ENCODE data around the gene HTT. TPM values are rescaled to one million over a fixed set of nuclear protein-coding genes. Genes with fewer than 3 reads are reported as not detected.

HTT gene
- polyA plus RNA-seq, 3 donors, result 1.8 to 27.1 (median 3.0) TPM

GRCh38 chr4:3107691-3108121 is 33.2 kb downstream of the HTT start:
- Histone ChIP-seq H3K4me2 (replicated peaks; ENCODE audit: extremely low read depth, low read length, poor library complexity, severe bottlenecking) (no peak overlapping the region), H3K79me2 (ENCODE audit: insufficient read depth, low read length) (no peaks in the 10 kb centered on the region), H3K9me3 (replicated peaks in 1 of 2; ENCODE audit: control insufficient read depth in 1 of 2, insufficient read depth in 1 of 2, low read length in 2 of 2) (no peaks in the 10 kb centered on the region), H3K9ac (ENCODE audit: insufficient read depth, low read length, poor library complexity, severe bottlenecking) (no peak overlapping the region), H3K4me1 (ENCODE audit: control insufficient read depth in 1 of 2, insufficient read depth in 2 of 2, low read length in 2 of 2) (peaks cover 2 to 6% of the 10 kb centered on the region in 2 donors), H3K36me3 (replicated peaks in 1 of 2; ENCODE audit: control insufficient read depth in 1 of 2, insufficient read depth in 2 of 2, low read length in 2 of 2) (peaks cover 73 to 91% of the 10 kb centered on the region in 2 donors), H4K20me1 (ENCODE audit: insufficient read depth, low read length) (peaks cover 39% of the 10 kb centered on the region), H3K27me3 (ENCODE audit: control insufficient read depth in 2 of 2, insufficient read depth in 2 of 2, low read length in 2 of 2) (no peaks in the 10 kb centered on the region), H2AFZ (ENCODE audit: insufficient read depth, low read depth, low read length, poor library complexity, severe bottlenecking) (no peak overlapping the region), H3K27ac (ENCODE audit: low read depth in 1 of 2, low read length in 2 of 2) (no peak overlapping the region), H3K4me3 (replicated peaks in 1 of 3; ENCODE audit: low read depth in 2 of 3, low read length in 3 of 3) (no peak overlapping the region)
- peaks cover 76 to 88% of the 10 kb centered on the region in 2 donors for H3K36me3 Mint-ChIP-seq
- H3K27me3 Mint-ChIP-seq (ENCODE audit: low read depth in 3 of 3), result peaks cover 0 to 3% (median 1%) of the 10 kb centered on the region in 3 donors
- H3K4me1 Mint-ChIP-seq, result peaks cover 11% of the 10 kb centered on the region
- no peak overlapping the region for H3K4me3 Mint-ChIP-seq
- 100% methylated on average over 4 of the region's 6 CpGs for WGBS (ENCODE audit: insufficient coverage)
- no peak for TF ChIP-seq CTCF (IDR thresholded peaks at IDR 0.05)
- no peak for DNase-seq
- intact Hi-C loops (cut with micrococcal nuclease), result no loop called here
- H3K9me3 Mint-ChIP-seq, result no peaks in the 10 kb centered on the region
- H3K27ac Mint-ChIP-seq, result peak overlapping the region in 4 of 7 donors; percentile 9 to 80 (median 54)

GRCh38 chr4:3108211-3108610 is 33.7 kb downstream of the HTT start:
- H3K4me1 ChIP-seq (ENCODE audit: control insufficient read depth in 1 of 2, insufficient read depth in 2 of 2, low read length in 2 of 2), result peaks cover 2 to 6% of the 10 kb centered on the region in 2 donors
- intact Hi-C loops (cut with micrococcal nuclease), result no loop called here
- Mint-ChIP-seq H3K27me3 (ENCODE audit: low read depth in 3 of 3) (peaks cover 0 to 3% (median 1%) of the 10 kb centered on the region in 3 donors), H3K4me3 (no peak overlapping the region), H3K4me1 (peaks cover 11% of the 10 kb centered on the region), H3K27ac (peak overlapping the region in 3 of 7 donors; percentile 27 to 67 (median 63)), H3K9me3 (no peaks in the 10 kb centered on the region), H3K36me3 (peaks cover 78 to 88% of the 10 kb centered on the region in 2 donors)
- peaks cover 36% of the 10 kb centered on the region for H4K20me1 ChIP-seq (ENCODE audit: insufficient read depth, low read length)
- H3K9me3 ChIP-seq (replicated peaks in 1 of 2; ENCODE audit: control insufficient read depth in 1 of 2, insufficient read depth in 1 of 2, low read length in 2 of 2), result no peaks in the 10 kb centered on the region
- H3K27me3 ChIP-seq (ENCODE audit: control insufficient read depth in 2 of 2, insufficient read depth in 2 of 2, low read length in 2 of 2), result no peaks in the 10 kb centered on the region
- TF ChIP-seq CTCF (IDR thresholded peaks at IDR 0.05), result no peak
- no peak overlapping the region for H3K4me3 ChIP-seq (replicated peaks in 1 of 3; ENCODE audit: low read depth in 2 of 3, low read length in 3 of 3)
- H3K36me3 ChIP-seq (replicated peaks in 1 of 2; ENCODE audit: control insufficient read depth in 1 of 2, insufficient read depth in 2 of 2, low read length in 2 of 2), result peaks cover 76 to 93% of the 10 kb centered on the region in 2 donors
- no peak overlapping the region for H3K4me2 ChIP-seq (replicated peaks; ENCODE audit: extremely low read depth, low read length, poor library complexity, severe bottlenecking)
- no peak overlapping the region for H3K27ac ChIP-seq (ENCODE audit: low read depth in 1 of 2, low read length in 2 of 2)
- H3K9ac ChIP-seq (ENCODE audit: insufficient read depth, low read length, poor library complexity, severe bottlenecking), result no peak overlapping the region
- H2AFZ ChIP-seq (ENCODE audit: insufficient read depth, low read depth, low read length, poor library complexity, severe bottlenecking), result no peak overlapping the region
- no CpG with 5 or more reads among the region's 3 CpGs for WGBS (ENCODE audit: insufficient coverage)
- DNase-seq, result no peak
- H3K79me2 ChIP-seq (ENCODE audit: insufficient read depth, low read length), result no peaks in the 10 kb centered on the region
